GM23248 (cell line): Measurements from ENCODE around the gene ZMAT5. TPM values are rescaled to one million over a fixed set of nuclear protein-coding genes. Genes with fewer than 3 reads are reported as not detected.

Experiments
- DNase-seq: peaks from one replicate; pipeline ENCODE4 v3.0.0-alpha.2; 2015
- H2AFZ ChIP-seq: fragments of 200-600 bp; sonication (generic); 2 replicates; pipeline ENCODE4 v1.6.1; 2016; ENCODE audit warnings: antibody characterized with exemption
- H3F3A ChIP-seq: fragments of 200-600 bp; sonication (generic); 2 replicates; pipeline ENCODE4 v1.6.1; 2016; ENCODE audit warnings: mild to moderate bottlenecking, antibody characterized with exemption, mixed run types; ENCODE audit not compliant: insufficient read depth
- H3K27ac ChIP-seq: fragments of 200-600 bp; sonication (generic); 2 replicates; pipeline ENCODE4 v1.5.1; 2016; ENCODE audit warnings: mild to moderate bottlenecking
- H3K27me3 ChIP-seq: fragments of 200-600 bp; sonication (generic); replicated peaks from 2 replicates; pipeline ENCODE4 v1.6.1; 2016; ENCODE audit warnings: mild to moderate bottlenecking; ENCODE audit not compliant: insufficient read depth
- H3K36me3 ChIP-seq: fragments of 200-600 bp; sonication (generic); 2 replicates; pipeline ENCODE4 v1.6.1; 2016; ENCODE audit warnings: low read depth, mild to moderate bottlenecking
- H3K4me1 ChIP-seq: fragments of 200-600 bp; sonication (generic); 2 replicates; pipeline ENCODE4 v1.6.1; 2016; ENCODE audit warnings: mild to moderate bottlenecking; ENCODE audit not compliant: insufficient read depth
- H3K4me2 ChIP-seq: fragments of 200-600 bp; sonication (generic); one replicate; pipeline ENCODE4 v1.6.1; 2016; ENCODE audit warnings: mild to moderate bottlenecking; ENCODE audit not compliant: unreplicated experiment
- H3K4me3 ChIP-seq: fragments of 200-600 bp; sonication (generic); 2 replicates; pipeline ENCODE4 v1.5.1; 2016; ENCODE audit warnings: mild to moderate bottlenecking
- H3K79me2 ChIP-seq: fragments of 200-600 bp; sonication (generic); 2 replicates; pipeline ENCODE4 v1.6.1; 2016; ENCODE audit warnings: mild to moderate bottlenecking; ENCODE audit not compliant: insufficient read depth
- H3K9ac ChIP-seq: fragments of 200-600 bp; sonication (generic); 2 replicates; pipeline ENCODE4 v1.6.1; 2016; ENCODE audit warnings: mild to moderate bottlenecking
- H3K9me2 ChIP-seq: fragments of 200-600 bp; sonication (generic); 2 replicates; pipeline ENCODE4 v1.6.1; 2016; ENCODE audit warnings: mixed run types, mild to moderate bottlenecking, moderate library complexity; ENCODE audit not compliant: insufficient read depth
- H3K9me3 ChIP-seq: fragments of 200-600 bp; sonication (generic); one replicate; pipeline ENCODE4 v1.6.1; 2017; ENCODE audit warnings: low read depth
- H4K20me1 ChIP-seq: fragments of 200-600 bp; sonication (generic); 2 replicates; pipeline ENCODE4 v1.6.0; 2016; ENCODE audit not compliant: insufficient read depth
- EZH2 ChIP-seq: fragments of 200-600 bp; sonication (generic); IDR thresholded peaks from 2 replicates; pipeline ENCODE4 v1.6.1; 2018; ENCODE audit warnings: antibody characterized with exemption, mild to moderate bottlenecking; ENCODE audit not compliant: insufficient read depth, poor library complexity, severe bottlenecking
- EZH2phosphoT487 ChIP-seq: fragments of 200-600 bp; sonication (generic); IDR thresholded peaks from 2 replicates; pipeline ENCODE4 v1.6.1; 2018; ENCODE audit warnings: antibody characterized with exemption, moderate library complexity, mild to moderate bottlenecking, low read depth; ENCODE audit not compliant: insufficient read depth
- WGBS, 2 experiments: methylation state at CpG; one replicate each; pipeline ENCODE4 v1.1.6; 2015 to 2017; ENCODE audit warnings: low lambda C conversion rate in 2 of 2, low coverage in 1 of 2; ENCODE audit errors: missing lambda C conversion rate in 2 of 2; 5-methylcytosine and 5-hydroxymethylcytosine counted together
- in situ Hi-C: fragments of 300-500 bp; cut with MboI; formaldehyde crosslinking; loops from 2 replicates; pipeline ENCODE4 v1.15.0; 2020
- polyA plus RNA-seq: library from polyadenylated mRNA; unstranded; fragments of >200 nt; fragmentation: Nextera tagmentation; extraction: Ambion mirVana; gene quantifications from 2 replicates; pipeline ENCODE4 v1.2.1, GENCODE V29; 2016
- total RNA-seq: library from RNA; depleted of rRNA; stranded (reverse); fragments of >200 nt; shearing (Covaris generic); gene quantifications from 2 replicates; pipeline ENCODE4 v1.2.3, GENCODE V29; 2014

ZMAT5 gene
- total and polyA plus RNA-seq, 2 experiments from 2014 or later: 11.3 to 35.8 TPM

DNA sequence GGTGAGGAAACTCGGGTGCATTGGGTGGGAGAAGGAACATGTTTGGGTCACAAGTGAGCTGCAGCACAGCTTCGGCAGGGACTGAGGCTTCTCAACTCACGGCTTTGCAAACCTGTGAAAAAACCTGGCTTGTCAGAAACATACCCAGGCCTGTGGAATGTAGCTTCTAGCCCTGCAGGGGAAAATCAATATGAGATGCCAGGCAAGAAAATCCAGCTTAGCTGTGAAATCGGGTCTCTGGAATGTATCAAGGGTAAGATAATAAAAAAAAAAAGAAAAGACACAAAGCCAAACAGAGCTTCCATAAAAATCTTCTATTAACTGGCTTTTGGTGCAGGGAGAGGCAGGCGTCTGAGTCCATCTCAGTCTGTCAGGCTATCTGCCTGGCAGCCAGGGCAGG, 28.9 kb upstream of the ZMAT5 start:
- TF ChIP-seq EZH2phosphoT487 (no peak), EZH2 (no peak)
- Histone ChIP-seq H3K4me1 (peaks cover 19% of the 10 kb centered on the region), H3K36me3 (peaks cover 6% of the 10 kb centered on the region; the same call in 1 of the 2 replicates), H3K9ac (no peak overlapping the region), H3K4me3 (no peak overlapping the region), H4K20me1 (no peaks in the 10 kb centered on the region), H3F3A (peaks cover 13% of the 10 kb centered on the region), H3K27ac (no peak overlapping the region), H3K4me2 (no peak overlapping the region), H3K27me3 (no peaks in the 10 kb centered on the region), H3K9me2 (no peaks in the 10 kb centered on the region), H3K9me3 (no peaks in the 10 kb centered on the region), H3K79me2 (no peaks in the 10 kb centered on the region; the same call in 1 of the 2 replicates), H2AFZ (no peak overlapping the region)
- in situ Hi-C loops: no loop called here
- 95% methylated on average over 5 of the region's 5 CpGs for WGBS, 2 experiments
- no peak for DNase-seq

DNA sequence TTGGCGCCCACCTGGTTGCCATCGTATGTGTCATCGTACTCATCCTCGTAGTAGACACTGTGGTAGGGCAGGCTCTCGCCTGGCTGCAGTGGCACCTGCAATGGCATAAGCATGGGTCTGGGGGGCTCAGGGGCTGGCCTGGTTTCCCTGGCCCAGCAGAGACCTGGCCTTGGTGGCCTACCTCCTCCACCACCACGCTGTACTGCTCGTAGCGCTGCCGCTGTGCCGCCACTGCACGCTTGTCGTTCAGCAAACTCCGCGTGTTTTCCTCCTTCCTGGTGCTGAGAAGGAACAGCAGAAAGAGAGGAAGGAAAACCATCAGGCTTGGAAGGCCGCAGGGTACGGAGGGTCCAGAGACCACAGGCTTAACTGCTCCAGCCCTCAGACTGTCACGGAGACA, 26.6 kb upstream of the ZMAT5 start:
- no peak for DNase-seq
- Histone ChIP-seq H4K20me1 (no peaks in the 10 kb centered on the region), H2AFZ (no peak overlapping the region), H3F3A (no peaks in the 10 kb centered on the region), H3K79me2 (no peaks in the 10 kb centered on the region), H3K36me3 (peaks cover 15% of the 10 kb centered on the region; the same call in 1 of the 2 replicates), H3K9ac (no peak overlapping the region), H3K4me1 (peaks cover 3% of the 10 kb centered on the region), H3K27me3 (no peaks in the 10 kb centered on the region), H3K9me3 (no peaks in the 10 kb centered on the region), H3K27ac (no peak overlapping the region), H3K4me2 (no peak overlapping the region), H3K9me2 (no peaks in the 10 kb centered on the region), H3K4me3 (no peak overlapping the region)
- in situ Hi-C loops: no loop called here
- WGBS, 2 experiments: 96 to 99% methylated on average over 17 of the region's 17 CpGs
- TF ChIP-seq EZH2phosphoT487 (no peak), EZH2 (no peak)

GRCh38 chr22:29790061-29790460, 23.3 kb upstream of the ZMAT5 start:
- Histone ChIP-seq H3F3A (no peaks in the 10 kb centered on the region), H3K4me2 (no peak overlapping the region), H3K79me2 (no peaks in the 10 kb centered on the region), H2AFZ (no peak overlapping the region), H3K4me3 (no peak overlapping the region), H3K9me2 (no peaks in the 10 kb centered on the region), H3K9ac (no peak overlapping the region), H3K36me3 (peaks cover 15% of the 10 kb centered on the region; the same call in 1 of the 2 replicates), H3K9me3 (no peaks in the 10 kb centered on the region), H3K27me3 (no peaks in the 10 kb centered on the region), H3K27ac (no peak overlapping the region), H4K20me1 (no peaks in the 10 kb centered on the region), H3K4me1 (no peaks in the 10 kb centered on the region)
- no peak for DNase-seq
- in situ Hi-C loops: no loop called here
- no peak for TF ChIP-seq EZH2phosphoT487
- TF ChIP-seq EZH2: no peak
- 91% methylated on average over 5 of the region's 5 CpGs for WGBS, 2 experiments

DNA sequence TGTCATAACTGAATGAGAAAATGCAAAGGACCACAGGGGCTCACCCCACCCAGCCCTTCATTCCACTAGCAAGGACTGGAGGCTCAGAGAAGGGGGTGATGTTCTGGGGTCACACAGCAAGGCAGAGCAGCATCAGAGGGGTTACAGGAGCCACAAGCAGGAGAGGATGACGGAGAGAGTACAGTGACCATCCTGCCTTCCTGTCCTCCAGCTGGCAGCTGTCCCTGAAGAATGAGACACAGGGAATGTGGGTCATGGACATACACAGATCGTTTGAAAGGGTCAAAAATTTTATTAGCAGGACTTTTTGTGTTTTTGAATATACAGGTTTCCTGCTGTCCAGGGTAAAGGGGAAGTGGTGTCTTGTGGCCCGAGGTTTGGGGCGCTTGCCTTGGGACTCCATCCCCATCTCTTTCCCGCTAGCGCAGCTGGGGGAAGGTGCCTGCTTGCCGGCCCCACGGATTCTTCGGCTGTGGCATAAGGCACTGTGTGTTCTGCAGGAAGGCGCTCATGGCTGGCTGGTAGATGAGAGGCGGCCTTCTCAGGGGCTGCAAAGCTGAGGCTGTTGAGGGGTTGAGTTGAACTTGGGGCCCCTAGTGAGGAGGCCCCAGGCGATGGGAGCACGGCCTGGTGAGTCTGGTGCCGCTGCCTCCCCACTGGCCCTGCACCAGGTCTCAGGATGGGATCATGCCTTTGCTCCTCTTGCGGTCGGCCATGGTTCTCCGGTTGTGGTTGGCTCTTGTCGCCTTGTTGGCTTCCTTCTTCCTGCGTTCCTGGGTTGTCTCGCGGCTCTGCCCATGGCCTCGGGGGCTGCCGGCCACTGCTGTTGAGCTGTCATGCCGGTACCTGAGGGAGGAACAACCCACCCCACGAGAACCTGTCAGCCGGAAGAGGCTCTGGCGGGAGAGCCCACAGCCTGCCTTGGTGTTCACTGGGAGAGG, 21.8 kb upstream of the ZMAT5 start:
- H3K4me1 ChIP-seq: no peaks in the 10 kb centered on the region
- H4K20me1 ChIP-seq: no peaks in the 10 kb centered on the region
- no peak overlapping the region for H3K4me3 ChIP-seq
- H3K9me3 ChIP-seq: no peaks in the 10 kb centered on the region
- no peak overlapping the region for H3K9ac ChIP-seq
- H2AFZ ChIP-seq: no peak overlapping the region
- 90 to 93% methylated on average over 23 to 27 of the region's 27 CpGs for WGBS, 2 experiments
- no peaks in the 10 kb centered on the region for H3K27me3 ChIP-seq
- H3K9me2 ChIP-seq: no peaks in the 10 kb centered on the region
- no peak for TF ChIP-seq EZH2
- no peak for TF ChIP-seq EZH2phosphoT487
- in situ Hi-C loops: no loop called here
- no peak overlapping the region for H3K27ac ChIP-seq
- H3K79me2 ChIP-seq: no peaks in the 10 kb centered on the region
- H3F3A ChIP-seq: no peaks in the 10 kb centered on the region
- H3K36me3 ChIP-seq: peaks cover 15% of the 10 kb centered on the region; the same call in 1 of the 2 replicates
- DNase-seq: no peak
- H3K4me2 ChIP-seq: no peak overlapping the region
